Urinary bladder (tissue), 4 donors: ENCODE results near the gene TBC1D22A. TPM values are rescaled to one million over a fixed set of nuclear protein-coding genes. Genes with fewer than 3 reads are reported as not detected.

Source experiments
- DNase-seq: peaks from one replicate; pipeline ENCODE4 v3.0.0-alpha.2; 2015; ENCODE audit errors: extremely low spot score
- H3K27ac ChIP-seq: one replicate; pipeline ENCODE4 v1.5.1; 2013; ENCODE audit warnings: low read depth, mild to moderate bottlenecking, moderate library complexity
- H3K36me3 ChIP-seq: one replicate; pipeline ENCODE4 v1.6.1; 2013; ENCODE audit warnings: mild to moderate bottlenecking, moderate library complexity; ENCODE audit not compliant: insufficient read depth
- H3K4me1 ChIP-seq: one replicate; pipeline ENCODE4 v1.6.1; 2013; ENCODE audit warnings: mild to moderate bottlenecking, moderate library complexity; ENCODE audit not compliant: insufficient read depth
- H3K4me3 ChIP-seq: one replicate; pipeline ENCODE4 v1.5.1; 2013; ENCODE audit warnings: low read depth, low read length
- whole genome bisulfite sequencing: extraction: QIAGEN DNeasy Blood & Tissue Kit; methylation state at CpG from one replicate; pipeline ENCODE4 v1.1.7; 2013; 5-methylcytosine and 5-hydroxymethylcytosine counted together
- polyA plus RNA-seq: library from polyadenylated mRNA; stranded (reverse); fragments of 200-250 nt; gene quantifications from one replicate; pipeline ENCODE4 v1.2.3, GENCODE V29; 2013
- total RNA-seq: library from RNA; depleted of rRNA; stranded (reverse); fragments of >200 nt; gene quantifications from one replicate; pipeline ENCODE4 v1.2.3, GENCODE V29; 2014
- donor health status: healthy with polysubstance abuse.
- donor health status: healthy.

Gene TBC1D22A
- total and polyA plus RNA-seq, 2 donors, result 7.7 to 19.1 TPM

DNA sequence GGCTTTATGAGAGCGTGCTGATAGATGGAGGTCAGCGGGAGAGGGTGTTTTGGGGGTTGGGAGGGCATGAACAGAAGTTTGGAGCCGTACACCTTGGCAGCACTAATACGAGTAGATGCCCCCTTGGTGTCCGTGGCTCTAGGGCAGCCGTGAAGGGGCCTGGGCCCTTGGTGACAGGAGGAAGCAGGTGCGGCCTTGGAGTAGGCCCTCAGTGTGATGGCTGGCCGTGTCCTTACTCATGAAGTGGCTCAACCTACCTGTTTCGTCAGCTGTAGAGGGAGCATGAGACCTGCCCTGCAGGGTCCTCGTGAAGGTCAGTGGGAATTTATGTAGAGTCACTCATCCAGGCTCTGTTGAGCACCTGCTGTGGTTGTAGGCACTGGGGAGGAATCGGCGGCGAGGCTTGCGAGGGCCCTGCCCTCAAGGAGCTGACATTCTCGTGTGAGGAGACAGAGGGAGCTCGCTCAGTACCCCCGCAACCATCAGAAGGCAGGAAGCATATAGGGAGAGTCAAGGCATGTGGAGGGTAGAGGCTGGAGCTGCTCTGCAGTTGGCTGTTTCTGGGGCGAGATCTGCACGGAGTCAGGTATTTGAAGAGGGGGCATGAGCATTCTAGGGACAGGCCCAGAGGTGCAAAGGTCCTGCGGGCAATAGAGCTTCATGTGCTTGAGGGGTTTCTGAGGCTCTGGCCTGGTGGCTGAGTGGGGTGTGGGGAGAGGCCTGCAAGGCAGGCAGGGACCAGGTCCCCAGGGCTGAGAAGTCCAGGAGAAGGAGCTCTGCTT is 39.6 kb downstream of the TBC1D22A start:
- no peak overlapping the region for H3K27ac ChIP-seq
- WGBS, result 96% methylated on average over 20 of the region's 20 CpGs
- H3K4me1 ChIP-seq, result no peaks in the 10 kb centered on the region
- H3K36me3 ChIP-seq, result no peaks in the 10 kb centered on the region
- no peak overlapping the region for H3K4me3 ChIP-seq
- no peak for DNase-seq

DNA sequence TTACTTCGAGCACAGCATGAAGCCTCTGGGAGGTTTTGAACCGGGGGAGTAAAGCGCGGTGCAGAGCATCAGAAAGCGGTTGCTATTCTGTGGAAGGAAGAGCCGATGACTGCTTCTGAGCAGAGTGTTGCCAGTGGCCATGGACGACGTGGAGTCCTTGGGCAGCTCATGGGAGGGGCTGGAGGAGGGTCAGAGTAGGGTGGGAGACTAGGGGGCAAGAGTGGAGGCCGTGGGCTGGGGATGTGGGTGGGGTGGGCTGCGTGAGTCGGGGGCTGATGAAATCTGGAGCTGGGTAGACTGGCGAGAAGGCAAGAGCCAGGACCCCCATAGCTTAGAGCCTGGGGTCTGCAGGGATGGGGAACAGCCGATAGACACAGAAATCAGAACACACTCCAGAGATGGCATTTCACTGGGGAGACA is 40.2 kb downstream of the TBC1D22A start:
- DNase-seq, result no peak
- no peaks in the 10 kb centered on the region for H3K36me3 ChIP-seq
- H3K4me3 ChIP-seq, result no peak overlapping the region
- no peak overlapping the region for H3K27ac ChIP-seq
- no peaks in the 10 kb centered on the region for H3K4me1 ChIP-seq
- 89% methylated on average over 13 of the region's 13 CpGs for WGBS

DNA sequence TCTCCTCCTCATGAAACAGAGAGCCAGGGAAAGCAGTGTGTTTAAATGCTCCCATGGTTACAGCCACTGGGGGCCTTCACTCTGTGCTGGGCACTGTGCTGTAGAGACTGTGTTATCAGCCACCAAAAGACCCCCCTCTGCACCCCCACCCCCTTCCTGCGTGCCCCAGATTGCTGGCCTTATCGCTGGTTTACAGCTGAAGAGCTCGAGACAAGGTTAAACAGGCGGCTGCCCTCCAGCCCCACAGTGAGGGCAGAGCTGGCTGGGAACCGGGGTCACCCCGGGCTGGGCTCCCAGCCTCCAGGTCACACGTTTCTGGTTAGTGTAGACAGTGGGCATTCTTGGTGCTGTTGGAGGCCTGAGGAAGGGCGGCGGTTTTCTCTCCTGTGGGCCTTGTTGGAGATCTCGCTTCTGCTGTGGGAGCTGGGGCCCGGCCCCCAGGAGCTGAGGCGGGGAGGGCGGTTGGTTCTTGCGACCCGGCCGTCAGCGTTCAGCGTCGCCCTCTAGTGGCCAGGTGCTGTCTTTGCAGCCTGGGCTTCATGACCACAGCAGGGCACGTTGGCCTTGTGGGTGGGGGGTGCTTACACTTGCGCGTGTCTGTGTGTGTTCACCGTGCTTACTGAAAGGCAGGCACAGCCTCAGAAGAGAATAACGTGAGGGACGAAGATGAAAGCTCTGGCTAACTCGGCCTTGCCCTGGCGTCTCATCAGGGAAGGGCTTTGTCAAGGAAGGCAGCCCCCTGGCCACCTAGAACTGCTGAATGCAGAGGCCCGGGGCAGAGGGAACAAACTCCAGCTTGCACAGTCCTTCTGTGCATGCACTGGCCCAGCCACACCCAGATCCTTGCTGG is 40.8 kb downstream of the TBC1D22A start:
- no peak for DNase-seq
- no peaks in the 10 kb centered on the region for H3K36me3 ChIP-seq
- 36% methylated on average over 28 of the region's 28 CpGs for WGBS
- H3K4me1 ChIP-seq, result no peaks in the 10 kb centered on the region
- H3K4me3 ChIP-seq, result no peak overlapping the region
- no peak overlapping the region for H3K27ac ChIP-seq

DNA sequence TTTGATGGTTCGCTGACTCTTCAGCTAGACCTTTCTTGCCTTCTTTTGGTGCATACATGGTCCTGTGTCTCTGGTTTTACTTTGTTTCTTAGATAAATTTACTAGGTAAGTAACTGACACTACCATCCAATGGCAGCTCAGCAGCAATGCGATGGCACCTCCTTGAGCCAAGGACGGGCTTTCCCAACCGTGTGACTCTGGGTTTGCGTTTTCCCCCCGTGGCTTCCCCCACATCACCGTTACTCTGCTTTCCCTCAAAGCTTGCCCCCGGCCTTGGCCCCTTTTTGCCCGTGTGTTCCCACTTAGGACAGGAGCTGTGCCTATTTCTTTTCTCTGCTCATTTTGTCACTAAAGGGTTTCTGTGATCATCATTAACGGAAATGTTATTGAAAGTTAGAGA is 41.5 kb downstream of the TBC1D22A start:
- H3K27ac ChIP-seq, result no peak overlapping the region
- WGBS, result 91% methylated on average over 10 of the region's 10 CpGs
- no peak for DNase-seq
- no peaks in the 10 kb centered on the region for H3K36me3 ChIP-seq
- no peaks in the 10 kb centered on the region for H3K4me1 ChIP-seq
- H3K4me3 ChIP-seq, result no peak overlapping the region

DNA sequence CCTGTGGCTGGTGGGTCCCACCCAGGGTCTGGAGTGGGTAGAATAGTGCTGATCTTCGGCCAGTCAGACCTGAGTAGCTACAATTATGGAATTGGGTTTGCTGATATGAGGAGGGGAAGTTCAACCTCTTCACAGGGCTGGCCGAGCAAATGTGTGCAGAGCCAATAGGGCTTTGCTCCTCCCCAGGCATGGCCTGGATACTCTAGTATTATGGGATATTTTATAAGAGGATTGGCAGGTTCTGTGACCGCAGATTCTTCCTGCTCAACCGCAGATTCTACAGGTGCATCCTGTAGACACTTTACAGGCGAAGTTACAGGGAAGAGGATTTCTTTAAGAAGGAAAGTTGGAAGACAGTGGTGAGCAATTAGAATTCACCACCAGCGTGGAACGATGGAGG is 44.3 kb downstream of the TBC1D22A start:
- no peaks in the 10 kb centered on the region for H3K36me3 ChIP-seq
- 89% methylated on average over 7 of the region's 7 CpGs for WGBS
- H3K4me1 ChIP-seq, result no peaks in the 10 kb centered on the region
- H3K27ac ChIP-seq, result no peak overlapping the region
- H3K4me3 ChIP-seq, result no peak overlapping the region
- no peak for DNase-seq

DNA sequence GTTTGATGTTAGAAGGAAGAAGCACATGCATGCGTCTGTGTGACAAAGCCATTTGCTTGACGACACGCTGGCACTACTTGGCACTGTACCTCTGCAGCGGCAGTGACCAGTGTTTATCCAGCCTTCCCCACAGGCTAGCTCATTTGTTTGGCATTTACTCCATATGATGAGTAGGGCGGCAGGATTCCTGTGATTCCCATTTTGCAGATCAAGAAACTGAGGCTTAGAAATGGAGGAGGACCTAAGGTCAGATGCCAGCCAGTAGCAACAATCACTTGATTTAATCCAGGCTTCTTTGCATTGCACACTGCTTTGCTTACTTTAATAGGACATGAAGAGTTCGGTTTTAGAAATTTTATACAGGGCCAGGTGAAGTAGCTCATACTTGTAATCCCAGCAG is 45.0 kb downstream of the TBC1D22A start:
- no peak for DNase-seq
- no peaks in the 10 kb centered on the region for H3K4me1 ChIP-seq
- H3K4me3 ChIP-seq, result no peak overlapping the region
- 98% methylated on average over 6 of the region's 6 CpGs for WGBS
- H3K27ac ChIP-seq, result no peak overlapping the region
- no peaks in the 10 kb centered on the region for H3K36me3 ChIP-seq

DNA sequence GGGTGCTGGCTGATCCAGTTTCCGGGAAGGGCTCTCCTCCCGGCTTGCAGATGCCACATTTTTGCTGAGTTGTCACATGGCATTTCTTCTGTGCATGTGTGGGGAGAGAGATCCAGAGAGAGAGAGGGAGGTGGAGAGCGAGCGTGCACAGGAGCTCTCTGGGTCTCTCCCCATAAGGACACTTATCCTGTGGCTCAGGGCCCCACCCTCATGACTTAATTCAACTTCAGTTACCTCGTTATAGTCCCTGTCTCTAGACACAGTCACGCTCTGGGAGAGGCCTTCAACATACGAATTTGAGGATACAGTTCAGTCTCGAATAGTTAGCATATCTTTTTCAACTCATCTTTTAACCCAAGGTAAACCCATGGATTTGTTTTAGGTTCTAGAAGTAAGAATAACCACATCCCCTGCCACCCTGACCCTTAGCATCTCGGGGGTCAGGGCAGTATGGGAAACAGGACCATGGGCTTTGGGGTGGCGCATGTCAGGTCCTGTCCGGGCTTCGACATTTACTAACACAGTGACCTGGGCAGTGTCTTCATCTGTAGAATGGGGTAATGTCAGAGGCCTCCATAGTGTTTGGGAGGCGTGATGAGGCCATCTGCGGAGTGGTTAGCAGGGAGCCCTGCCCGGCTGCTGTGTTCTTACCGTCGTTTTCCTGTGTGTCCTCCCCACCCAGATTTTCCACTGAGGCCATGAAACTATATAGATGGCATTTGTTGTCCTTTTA is 46.9 kb downstream of the TBC1D22A start:
- Histone ChIP-seq H3K36me3 (no peaks in the 10 kb centered on the region), H3K27ac (no peak overlapping the region), H3K4me3 (no peak overlapping the region), H3K4me1 (no peaks in the 10 kb centered on the region)
- no peak for DNase-seq
- 98% methylated on average over 17 of the region's 17 CpGs for WGBS

DNA sequence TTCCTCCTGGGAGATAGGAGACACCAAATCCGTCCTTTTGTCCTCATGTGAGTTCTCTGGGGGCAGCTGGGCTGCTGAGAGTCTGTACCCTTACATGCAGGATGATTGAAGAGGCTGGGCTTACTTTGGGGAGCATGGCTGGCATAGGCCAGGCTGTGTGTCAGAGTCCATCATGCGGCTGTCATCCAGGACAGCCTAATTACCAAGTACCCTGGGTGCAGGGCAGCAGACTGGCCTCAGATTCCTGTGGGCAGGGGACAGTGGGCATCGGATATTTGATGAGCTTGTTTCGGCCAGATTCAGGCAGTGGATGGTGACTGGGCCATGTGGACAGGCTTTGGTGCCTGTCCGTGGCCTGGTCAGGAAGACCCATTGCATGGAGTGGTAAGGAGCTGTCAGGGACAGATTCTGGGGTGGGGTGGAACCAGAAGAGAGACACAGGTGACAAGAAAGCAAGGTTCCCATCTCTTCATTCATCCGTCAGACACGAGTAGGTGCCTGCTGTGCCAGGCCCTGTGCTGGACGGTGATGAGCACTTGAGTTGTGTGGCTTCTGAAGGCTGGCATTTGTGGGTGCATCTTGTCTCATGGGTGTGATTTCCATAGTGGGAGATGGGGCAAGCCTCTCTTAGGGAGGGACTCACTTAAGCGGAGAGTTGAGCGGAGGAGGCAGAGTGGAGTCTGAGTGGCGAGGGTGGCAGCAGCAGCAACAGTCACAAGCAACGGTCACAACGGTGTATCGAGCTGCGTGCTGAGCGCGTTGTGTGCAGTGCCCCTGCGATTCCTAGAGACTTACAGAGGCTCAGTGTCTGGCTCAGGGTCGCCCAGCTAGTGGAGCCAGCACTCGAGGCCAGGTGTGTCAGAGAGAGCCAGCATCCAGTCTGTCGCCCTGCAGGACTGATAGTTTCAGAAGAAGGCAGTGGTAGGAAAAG is 48.7 kb downstream of the TBC1D22A start:
- Histone ChIP-seq H3K4me3 (no peak overlapping the region), H3K36me3 (no peaks in the 10 kb centered on the region), H3K27ac (no peak overlapping the region), H3K4me1 (no peaks in the 10 kb centered on the region)
- no peak for DNase-seq
- 96% methylated on average over 21 of the region's 21 CpGs for WGBS

DNA sequence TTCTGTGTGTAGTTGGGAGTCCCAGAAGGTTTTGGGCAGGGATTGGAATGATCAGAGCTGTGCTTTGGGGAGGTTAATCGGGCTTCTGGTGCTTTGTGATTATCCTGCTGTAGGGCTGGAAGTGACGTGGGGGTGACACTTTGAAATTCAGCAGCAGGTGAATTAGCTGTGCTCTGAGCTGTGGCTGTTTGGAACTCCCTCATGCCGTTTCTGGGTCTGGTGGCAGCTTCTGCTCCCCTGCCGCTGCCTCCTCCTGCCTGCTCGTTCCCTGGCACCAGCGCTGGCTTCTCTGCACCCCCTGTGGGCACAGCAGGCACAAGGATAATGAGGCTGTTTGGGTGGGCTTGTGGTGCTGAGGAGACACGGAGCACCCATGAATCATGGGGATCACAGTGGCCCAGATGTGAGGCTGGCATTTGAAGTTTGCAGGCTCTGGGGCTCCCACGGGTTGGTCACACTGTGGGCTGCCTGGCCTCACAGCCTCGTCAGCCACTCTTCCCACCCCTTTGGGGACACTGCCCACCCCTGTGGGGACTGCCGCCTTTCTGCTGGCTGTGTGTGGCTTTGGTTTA is 49.7 kb downstream of the TBC1D22A start:
- no peak for DNase-seq
- H3K27ac ChIP-seq, result no peak overlapping the region
- H3K36me3 ChIP-seq, result no peaks in the 10 kb centered on the region
- WGBS, result 94% methylated on average over 10 of the region's 10 CpGs
- H3K4me1 ChIP-seq, result no peaks in the 10 kb centered on the region
- H3K4me3 ChIP-seq, result no peak overlapping the region

DNA sequence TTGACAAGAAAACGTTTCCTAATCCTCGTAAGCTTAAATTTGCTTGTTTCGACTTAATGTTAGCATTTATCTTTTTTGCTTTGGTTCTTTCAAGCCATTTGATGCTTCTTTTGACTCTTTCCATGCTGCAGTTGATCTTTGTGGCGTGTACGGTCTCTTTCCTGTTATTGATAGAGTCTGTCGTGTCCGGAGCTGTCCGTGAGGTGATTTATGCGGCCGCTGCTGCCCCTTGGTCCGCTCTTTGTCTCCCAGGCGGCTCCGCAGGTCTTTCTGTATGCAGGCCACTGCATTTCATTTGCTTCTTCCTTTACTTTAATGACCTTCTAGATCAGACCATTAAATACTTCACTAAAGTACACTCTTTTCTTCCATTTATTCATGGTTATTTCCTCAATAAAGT is 50.3 kb downstream of the TBC1D22A start:
- Histone ChIP-seq H3K4me1 (no peaks in the 10 kb centered on the region), H3K36me3 (no peaks in the 10 kb centered on the region), H3K4me3 (no peak overlapping the region), H3K27ac (no peak overlapping the region)
- WGBS, result 81% methylated on average over 13 of the region's 13 CpGs
- DNase-seq, result no peak

DNA sequence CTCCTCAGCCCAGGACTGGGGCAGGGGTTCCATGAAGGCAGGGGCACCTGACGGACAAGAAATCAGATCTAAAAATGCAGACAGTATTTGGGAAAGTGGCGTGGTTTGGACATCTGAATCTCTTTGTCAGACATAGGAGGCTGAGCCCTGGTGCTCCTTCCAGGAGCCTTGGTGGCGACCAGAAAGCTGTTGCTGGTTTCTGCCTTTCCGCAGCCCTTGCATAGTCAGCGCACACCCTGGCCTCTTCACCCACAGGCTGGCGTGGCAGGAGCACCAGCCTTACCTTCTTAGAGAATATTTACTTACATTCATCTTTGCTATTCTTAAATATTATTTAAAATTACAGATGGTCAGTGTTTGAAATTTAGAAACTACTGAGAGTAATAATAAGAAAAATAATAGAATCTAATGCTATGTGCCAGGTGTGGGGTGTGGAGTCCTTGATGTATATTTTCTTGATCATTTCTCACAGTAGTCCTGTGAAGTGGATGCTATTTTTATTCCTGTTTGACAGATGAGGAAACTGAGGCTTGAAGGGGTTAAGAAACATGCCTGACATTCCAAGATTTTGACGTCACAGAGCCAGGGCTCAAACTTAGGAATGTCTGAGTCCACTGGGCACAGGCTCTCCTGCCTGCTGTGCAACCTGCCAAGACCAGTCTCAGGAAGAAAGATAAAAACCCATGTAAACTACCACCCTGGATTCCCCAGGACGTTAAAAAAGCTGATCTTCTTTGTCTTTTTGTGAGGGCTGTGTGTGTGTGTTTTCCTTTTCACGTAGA is 51.6 kb downstream of the TBC1D22A start:
- Histone ChIP-seq H3K4me1 (no peaks in the 10 kb centered on the region), H3K36me3 (no peaks in the 10 kb centered on the region), H3K27ac (no peak overlapping the region), H3K4me3 (no peak overlapping the region)
- no peak for DNase-seq
- 80% methylated on average over 9 of the region's 9 CpGs for WGBS

DNA sequence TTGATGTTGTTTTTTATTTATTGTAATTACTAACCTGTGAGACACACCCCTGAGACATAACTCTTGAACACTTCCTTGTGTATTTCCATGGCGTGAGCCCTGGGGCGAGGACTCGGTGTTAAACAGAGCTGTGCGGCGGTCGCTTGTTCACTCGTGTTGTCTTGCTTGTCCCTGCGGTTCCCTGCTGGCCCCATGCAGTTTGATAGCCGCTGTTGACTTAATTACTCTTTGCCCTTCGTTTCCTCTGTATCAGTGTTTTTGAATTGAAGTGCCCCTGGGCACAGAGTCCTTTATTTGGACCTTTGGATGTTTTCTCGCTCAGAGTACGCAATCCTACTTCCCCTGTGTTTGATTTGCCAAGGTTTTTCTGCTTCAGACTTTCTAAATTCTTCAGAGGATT is 52.7 kb downstream of the TBC1D22A start:
- Histone ChIP-seq H3K27ac (no peak overlapping the region), H3K36me3 (no peaks in the 10 kb centered on the region), H3K4me3 (no peak overlapping the region), H3K4me1 (no peaks in the 10 kb centered on the region)
- DNase-seq, result no peak
- WGBS, result 94% methylated on average over 12 of the region's 12 CpGs
